Measurements from ENCODE around the gene PTK7.
"Not testable (repeated sequence)": the region's sequence is repeated elsewhere in the genome, so short reads cannot be mapped to it uniquely, and the experiment has no call there.

PTK7 gene

GRCh38 chr6:43054206-43054943 is 21.7 kb upstream of the PTK7 start:
- DNase-seq (ENCODE audit: low read depth in 2 of 2): no peak

GRCh38 chr6:43055966-43056365 is 20.1 kb upstream of the PTK7 start:
- no peak for DNase-seq (ENCODE audit: low read depth in 2 of 2)

GRCh38 chr6:43058531-43058930 is 17.6 kb upstream of the PTK7 start:
- no peak for DNase-seq (ENCODE audit: low read depth in 2 of 2)

- peak; percentile 95 to 96 for DNase-seq (ENCODE audit: low read depth in 2 of 2)
Observed at GRCh38 chr6:43059168-43060033, 16.7 kb upstream of the PTK7 start, which contains the start of the genes KLC4 and MRPL2. TSS of gene KLC4 (plus strand) at chr6:43059631. CDS start at chr6:43061336, 1,705 bp downstream. TSS of gene MRPL2 (minus strand) at chr6:43059434. CDS start at chr6:43059381, 53 bp downstream.

- DNase-seq (ENCODE audit: low read depth in 2 of 2): no peak
Observed at GRCh38 chr6:43060034-43060754, 15.9 kb upstream of the PTK7 start.

DNA sequence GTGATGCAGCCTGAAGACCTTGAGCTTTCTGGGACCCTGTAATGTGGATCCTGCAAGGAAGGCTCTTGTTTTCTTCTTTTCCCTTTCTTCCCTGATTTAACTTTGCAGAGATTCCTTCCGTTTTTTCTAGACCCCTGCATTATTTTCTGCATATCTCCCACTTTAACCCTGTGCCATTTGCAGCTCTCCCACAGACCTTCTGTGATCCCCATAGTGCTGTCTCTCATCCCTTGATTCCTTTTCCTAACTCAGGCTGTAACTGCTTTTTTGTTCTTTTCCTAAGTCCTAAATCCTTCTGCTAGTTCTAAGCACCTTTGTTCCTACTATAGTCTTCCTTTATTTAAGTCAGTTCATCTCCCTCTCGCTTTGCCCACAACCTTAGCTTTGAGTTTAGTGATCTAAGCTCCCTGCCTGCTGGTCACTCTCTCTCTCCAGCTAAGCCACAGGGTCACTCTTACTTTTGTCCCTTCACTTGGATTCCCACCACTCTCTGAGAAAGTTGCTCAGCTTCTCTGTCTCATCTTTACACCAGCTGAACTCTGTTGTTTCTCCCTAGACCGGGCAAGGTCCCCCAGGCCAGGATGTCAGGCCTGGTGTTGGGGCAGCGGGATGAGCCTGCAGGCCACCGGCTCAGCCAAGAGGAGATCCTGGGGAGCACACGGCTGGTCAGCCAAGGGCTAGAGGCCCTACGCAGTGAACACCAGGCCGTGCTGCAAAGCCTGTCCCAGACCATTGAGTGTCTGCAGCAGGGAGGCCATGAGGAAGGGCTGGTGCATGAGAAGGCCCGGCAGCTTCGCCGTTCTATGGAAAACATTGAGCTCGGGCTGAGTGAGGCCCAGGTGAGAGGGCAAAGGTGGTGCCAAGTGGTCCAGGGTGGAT is 15.1 kb upstream of the PTK7 start:
- DNase-seq (ENCODE audit: low read depth in 2 of 2): no peak

DNA sequence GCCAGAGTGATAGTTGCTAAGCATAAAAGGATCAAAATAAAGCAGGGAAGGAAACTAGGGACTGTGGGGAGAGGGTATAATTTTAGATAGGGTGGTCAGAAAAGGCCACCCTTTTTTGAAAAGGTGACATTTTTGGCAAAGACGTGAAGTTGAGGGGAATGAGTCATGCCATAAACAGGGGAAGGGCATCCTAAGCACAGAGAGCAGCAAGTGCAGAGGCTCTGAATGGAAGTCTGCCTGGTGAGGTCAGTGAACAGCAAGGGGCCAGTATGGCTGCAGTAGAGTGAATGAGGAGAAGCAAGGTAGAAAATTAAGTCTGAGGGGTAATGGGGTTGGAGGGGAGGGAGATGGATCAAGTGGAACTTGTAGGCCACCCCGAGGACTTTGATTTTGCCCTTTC is 14.3 kb upstream of the PTK7 start:
- no peak for DNase-seq (ENCODE audit: low read depth in 2 of 2)

- DNase-seq (ENCODE audit: low read depth in 2 of 2): no peak
Observed at GRCh38 chr6:43062818-43063217, 13.3 kb upstream of the PTK7 start.

DNA sequence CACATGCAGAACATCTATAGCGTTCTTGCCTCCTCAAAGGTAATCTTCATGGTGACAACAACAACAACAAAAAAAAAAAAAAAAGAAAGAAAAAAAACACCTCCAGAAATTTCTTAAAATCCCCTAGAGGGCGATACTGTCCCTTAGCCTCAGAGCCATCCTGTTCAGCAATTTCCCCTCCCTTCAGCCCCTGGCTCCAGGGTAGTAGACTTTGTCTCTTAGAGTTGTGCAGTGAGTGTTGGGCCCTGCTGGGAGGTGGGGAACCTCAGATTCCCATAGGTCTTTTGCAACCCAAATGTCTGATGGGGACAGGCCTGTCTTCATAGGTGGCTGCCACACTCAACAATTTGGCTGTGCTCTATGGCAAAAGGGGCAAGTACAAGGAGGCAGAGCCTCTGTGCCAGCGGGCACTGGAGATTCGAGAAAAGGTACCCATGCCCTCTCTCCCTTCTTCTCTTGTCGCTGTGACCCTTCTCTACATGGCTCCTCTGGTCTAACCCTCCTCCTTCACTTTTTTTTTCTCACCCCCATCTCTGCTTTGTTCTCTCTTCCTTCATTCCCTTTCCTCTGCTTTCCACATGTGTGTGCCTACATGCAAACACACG is 6.0 kb upstream of the PTK7 start:
- no peak for DNase-seq (ENCODE audit: low read depth in 2 of 2)

DNA sequence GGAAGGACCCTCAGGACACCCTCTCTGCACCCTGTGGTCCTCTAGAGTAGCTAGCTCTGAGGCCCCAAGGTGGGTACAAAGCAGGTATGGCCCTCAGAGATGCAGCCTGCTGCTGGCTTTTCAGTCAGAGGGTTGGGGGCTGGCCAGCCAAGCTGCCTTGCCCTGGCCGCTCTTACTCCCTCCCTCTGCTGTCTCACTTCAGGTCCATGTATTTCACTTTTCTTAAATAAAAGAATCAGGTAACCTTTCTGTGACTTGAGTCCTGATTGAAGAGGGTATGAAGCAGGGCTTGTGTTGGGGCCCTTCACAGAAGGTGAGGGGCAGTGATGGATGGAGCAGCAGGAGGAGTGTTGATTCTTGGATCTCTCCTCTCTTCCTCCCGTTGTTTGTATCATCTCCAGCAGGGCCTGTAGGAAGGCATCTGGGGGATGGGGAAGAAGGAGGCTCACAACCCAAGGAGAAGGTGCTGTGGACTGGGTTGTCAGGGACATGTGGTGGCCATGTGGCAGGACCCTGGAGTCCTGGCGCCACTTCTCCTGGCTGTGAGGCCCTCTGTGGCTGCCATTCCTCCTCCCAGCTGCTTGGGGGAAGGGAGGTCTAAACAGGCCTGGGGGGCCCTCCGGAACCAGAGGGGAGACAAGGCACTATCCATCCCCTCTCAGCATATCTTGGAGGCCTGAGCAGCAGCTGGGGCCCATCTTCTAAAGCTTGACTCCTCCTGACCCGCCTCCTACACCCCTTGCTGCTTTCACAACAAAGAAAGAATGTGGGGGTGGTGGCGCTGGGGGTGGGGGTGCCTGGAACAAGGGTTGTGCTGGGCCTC is 1.1 kb upstream of the PTK7 start:
- no peak for DNase-seq (ENCODE audit: low read depth in 2 of 2)

DNA sequence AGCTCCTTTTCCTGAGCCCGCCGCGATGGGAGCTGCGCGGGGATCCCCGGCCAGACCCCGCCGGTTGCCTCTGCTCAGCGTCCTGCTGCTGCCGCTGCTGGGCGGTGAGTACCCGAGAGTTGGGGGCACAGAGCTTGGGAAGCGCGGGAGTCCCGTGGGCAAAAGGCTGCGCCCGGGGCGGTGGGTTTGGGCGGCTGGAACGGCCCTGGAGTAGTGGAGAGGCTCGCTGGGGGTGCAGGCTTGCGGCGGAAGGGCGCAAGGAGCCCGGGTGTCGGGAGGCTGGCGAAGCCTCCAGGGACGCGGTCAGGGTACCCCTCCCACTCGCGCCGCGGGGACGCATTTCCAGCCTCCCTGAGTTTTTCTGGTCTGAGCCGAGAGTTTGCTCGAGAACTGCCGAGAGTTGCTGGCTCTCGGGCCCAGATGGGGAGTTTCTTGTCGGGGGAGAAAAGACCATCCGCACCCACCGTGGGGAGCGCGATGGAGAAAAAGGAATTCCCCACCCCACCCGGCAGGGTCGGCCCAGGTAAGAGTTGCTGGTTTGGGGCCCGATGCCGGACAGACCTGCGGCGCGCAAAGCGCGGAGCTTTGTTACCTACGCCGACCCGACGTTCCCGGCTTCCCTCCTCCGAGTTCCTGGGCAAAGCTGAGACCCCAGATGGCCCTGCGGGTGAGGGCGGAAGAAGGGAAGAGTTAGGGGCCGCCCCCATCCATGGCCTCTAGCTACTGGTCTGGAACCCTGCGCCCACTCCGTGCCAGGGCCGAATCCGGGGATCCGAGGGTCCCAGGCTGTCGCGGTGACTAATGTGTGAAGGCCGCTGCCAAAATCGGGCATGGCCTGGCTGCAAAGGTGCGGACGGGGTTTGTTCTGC is 584 bp downstream of the PTK7 start:
- no peak for DNase-seq (ENCODE audit: low read depth in 2 of 2)

GRCh38 chr6:43077333-43077809 is 1.3 kb downstream of the PTK7 start:
- DNase-seq (ENCODE audit: low read depth in 2 of 2): no peak

DNA sequence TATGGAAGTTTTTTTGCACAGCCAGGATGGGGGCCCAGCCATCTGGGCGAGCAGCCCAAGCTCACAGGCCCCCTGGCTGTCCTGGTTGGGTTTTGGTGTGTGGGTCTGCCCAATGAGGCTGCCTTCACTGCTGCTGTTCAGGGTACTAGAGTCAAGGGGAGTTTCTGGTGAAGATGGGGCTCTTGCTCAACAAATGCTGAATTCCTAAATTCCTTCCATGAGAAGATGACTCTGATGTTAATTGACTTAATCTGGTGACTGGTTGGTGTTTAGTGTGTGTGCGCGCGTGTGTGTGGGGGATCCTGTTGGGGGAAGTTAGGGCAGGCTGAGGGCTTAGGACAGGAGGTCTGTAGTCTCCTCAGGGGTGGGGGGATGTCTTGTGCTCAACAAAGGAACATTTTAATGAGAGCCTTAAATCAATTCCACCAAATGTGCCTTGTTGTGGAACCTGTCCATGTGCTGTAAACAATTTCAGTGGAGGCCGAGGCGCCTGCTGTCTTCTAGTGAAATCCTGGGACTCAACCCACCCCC is 1.9 kb downstream of the PTK7 start:
- DNase-seq (ENCODE audit: low read depth in 2 of 2): no peak

DNA sequence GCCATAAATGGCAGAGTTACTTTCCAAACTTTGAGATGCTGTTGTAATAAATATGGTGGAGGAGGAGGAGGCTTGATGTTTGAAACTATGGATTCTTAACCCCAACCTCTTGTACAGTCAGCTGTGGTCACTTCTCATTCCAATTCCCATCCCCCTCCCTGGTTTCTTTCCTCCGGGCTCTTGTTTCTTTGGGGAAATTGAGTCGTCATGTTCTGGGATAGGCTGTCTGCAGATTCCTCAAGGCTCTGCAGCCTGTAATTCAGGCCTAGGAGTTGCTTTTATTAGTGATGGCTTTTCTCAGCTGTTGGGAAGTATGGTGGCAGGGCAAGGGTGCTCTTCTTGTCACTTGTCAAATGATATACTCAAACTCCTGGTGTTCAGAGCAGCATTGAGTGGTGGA is 2.6 kb downstream of the PTK7 start:
- no peak for DNase-seq (ENCODE audit: low read depth in 2 of 2)

GRCh38 chr6:43081043-43081442 is 4.9 kb downstream of the PTK7 start:
- no peak for DNase-seq (ENCODE audit: low read depth in 2 of 2)

- DNase-seq (ENCODE audit: low read depth in 2 of 2): not testable (repeated sequence)
Observed at GRCh38 chr6:43081922-43082321, 5.8 kb downstream of the PTK7 start.

GRCh38 chr6:43082806-43083655 is 6.9 kb downstream of the PTK7 start:
- no peak for DNase-seq (ENCODE audit: low read depth in 2 of 2)

Data from stimulated activated CD8-positive, alpha-beta memory T cell treated with anti-CD3 and anti-CD28 coated beads, Interleukin-15, amount 100 ng/mL, for 48 hours (primary cell).